GM20431 (cell line): Measurements from ENCODE around the gene PHGDH.

Source experiments
- in situ Hi-C: fragments of 300-500 bp; cut with MseI, MboI; formaldehyde crosslinking; loops from one replicate; pipeline ENCODE4 v1.15.0; 2020; ENCODE audit warnings: low sequenced_read_pairs; ENCODE audit not compliant: unreplicated experiment

The PHGDH gene

DNA sequence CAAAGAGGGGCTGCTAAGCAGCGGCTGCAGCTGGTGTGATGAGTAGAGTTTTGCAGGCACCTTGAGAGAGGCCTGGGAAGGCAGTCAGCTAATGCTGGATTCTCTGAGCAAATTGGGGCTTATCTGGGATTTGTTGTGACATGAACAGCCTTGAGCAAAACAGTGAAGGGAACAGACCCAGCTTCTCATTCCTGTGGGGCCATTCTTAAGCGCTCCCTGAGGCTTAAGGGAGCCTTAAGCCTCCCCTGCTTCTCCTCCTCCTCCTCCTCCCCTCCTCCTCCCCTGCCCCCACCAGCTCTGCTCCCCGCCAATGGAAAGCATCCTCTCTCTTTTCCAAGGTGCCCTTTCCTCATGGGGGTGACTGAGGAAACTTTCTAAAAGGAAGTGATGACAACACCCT is 35.7 kb downstream of the PHGDH start:
- in situ Hi-C loops: no loop called here

DNA sequence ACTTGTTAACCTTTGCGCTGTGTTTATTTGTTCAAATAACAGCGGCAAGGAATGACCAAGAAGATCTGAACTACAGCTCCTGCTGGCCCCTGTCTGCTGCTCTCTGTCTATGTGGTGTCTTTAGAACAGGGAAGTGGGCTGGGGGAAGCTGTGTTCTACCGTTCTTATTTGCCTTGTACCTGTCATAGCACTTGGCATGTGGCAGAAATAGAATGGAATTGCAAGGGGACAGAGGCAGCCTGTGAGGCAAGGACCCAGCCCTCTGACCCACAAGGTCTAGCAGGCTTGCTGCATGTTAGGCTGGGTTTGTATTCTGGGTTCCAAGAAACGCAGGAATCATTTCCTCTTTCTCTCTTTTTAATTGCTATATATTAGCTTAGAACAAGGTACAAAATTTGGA is 36.3 kb downstream of the PHGDH start:
- in situ Hi-C loops: no loop called here

DNA sequence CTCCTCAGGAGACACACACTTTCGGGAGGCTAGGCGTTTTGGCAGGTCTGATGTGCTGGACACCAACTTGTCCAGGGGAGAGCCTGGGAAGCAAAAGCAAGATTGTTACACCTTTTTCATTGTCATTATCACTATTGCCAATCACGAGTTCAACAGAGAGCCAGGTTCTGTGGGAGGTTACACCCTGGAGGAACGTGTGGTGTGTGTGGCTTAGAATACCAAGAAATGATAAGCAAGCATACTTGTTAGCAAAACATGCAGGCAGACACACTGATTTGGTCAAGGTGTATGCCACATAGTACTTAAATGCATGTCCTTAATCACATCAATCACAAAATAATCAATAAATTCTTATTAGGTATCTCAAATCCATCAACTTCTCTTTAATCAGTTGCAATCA is 40.9 kb downstream of the PHGDH start:
- in situ Hi-C loops: no loop called here

DNA sequence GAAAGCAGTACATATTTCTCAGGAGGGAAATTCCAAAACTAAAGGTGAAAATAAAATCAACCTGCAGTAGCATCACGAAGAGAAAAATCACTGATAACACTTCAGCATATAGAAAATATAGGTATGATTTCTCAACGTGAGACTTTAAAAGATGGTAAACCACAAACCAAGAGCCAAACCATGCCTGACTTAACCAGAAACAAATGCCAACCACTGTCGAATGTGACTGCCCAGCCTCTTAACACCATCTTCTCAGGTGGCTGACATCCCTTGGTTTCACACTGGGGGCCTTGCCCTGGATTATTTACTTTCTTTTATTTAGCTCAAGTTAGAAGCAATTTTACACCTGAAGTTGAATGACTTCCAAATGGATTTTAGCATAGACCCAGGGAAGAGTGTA is 46.9 kb downstream of the PHGDH start:
- in situ Hi-C loops: no loop called here

DNA sequence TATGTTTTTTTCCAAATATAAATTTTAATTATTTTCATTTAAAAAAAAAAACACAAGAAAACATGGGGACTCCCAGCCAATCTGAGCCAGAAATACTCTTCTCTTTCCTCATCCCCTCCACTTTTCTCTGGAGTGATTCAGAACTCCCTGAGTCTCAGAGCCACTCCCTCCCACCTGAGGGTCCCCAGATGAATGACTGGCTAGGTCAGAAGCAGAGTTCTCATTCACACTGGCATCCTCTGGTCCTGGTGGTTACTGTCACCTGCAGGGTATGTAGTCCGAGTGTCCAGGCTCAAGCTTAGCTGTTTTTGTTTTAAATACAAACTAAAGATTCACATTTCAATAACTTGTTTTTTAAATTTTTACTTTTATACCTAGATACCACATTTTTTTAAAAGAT is 50.7 kb downstream of the PHGDH start:
- in situ Hi-C loops: no loop called here

DNA sequence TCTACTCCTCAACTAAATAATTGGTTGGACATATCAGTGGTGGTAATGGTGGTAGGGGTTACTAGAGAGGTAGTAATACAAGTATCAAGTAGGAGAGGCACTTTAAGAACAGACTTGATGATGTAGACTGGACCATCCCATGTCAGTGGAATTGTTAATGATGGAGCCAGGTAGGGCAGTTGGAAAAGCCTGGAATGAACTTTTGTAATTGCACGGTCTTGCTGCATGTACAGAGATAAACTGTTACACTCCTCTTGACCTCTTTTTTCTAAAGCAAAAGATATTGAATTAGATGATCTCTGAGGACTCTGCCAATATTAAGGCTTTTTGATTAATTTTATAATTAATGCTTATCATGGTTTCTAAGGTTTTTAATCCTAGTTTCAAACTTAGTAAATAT is 51.2 kb downstream of the PHGDH start:
- in situ Hi-C loops: no loop called here

DNA sequence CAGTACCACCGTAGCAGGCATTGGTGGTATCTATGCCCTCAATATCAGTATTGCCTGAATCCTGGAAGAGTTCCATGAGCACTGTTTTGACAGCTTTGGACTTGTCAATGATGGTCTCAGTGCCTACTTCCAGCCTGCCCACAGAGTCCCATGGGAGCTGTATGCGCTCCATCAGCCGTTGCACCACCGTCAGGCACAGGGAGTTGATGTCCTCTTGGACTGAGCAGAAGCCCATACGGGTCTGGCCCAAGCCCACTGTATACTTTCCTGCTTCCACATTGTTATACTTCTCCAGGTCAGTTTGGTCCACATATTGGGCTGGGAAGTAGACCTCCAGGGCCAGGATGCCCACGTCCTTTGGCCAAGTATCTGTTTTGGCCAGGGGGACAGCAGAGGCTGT is 52.5 kb downstream of the PHGDH start:
- in situ Hi-C loops: no loop called here

DNA sequence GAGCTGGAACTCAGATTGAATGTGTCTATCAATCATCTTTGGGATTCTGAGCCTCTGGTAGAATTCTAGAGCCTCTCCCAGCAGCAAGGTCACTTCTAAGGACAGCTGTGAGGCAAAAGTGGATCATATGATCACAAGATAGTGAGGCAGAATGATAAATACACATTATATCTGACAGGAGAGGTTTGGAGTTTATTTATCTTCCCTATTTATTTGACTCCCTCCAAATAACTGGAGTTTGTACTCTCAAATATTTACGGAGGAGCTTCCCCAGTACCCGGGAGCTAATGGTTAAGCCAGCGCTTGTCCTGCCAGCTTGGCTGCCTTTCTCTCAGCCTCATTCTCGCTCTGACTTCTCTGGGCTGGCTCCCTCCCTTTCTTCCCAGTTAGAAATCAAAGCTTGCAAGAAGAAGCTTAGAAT is 54.6 kb downstream of the PHGDH start:
- in situ Hi-C loops: no loop called here

DNA sequence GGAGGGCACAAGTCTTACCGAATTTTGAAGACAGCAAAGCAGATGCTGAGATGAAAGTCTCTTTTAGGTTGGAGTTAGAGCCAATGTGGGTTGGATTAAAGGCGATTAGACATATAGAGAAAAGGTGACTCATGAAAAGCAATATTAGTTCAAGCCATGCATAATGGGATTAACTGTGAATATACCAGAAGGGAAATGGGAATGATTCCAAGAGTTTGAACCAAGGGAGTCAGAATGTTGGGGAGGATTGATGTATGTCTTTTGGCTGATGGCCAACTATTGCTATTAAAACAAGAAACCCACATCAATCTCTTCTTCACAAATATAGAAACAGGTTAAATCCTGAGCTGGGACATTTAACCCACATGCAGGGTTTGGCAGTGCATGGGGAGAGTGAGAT is 55.8 kb downstream of the PHGDH start:
- in situ Hi-C loops: no loop called here

DNA sequence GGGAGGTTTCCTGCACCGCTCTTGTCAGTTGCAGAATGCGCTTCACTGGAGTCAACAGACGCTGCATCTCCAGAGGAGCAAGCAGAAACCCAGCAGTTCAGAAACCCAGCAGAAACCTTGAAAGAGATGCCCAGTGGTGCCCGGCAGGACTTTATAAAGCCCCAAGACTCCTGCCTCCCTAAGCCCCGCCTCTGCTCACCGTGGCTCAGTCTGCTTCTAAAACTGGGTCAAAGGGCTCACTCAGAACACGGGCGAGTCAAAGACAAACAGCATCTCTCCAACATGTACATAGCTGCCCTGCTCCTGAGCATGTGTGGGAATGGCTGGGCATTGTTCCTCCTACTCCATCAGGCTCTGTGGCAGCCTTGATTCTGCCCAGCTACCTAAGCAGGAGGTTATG is 57.0 kb downstream of the PHGDH start, which contains the start of gene HMGCS2:
TSS of gene HMGCS2 (minus strand) at position 128 of the 400 bp plus-strand sequence. CDS start at position 67, 61 bp downstream.
- in situ Hi-C loops: no loop called here

DNA sequence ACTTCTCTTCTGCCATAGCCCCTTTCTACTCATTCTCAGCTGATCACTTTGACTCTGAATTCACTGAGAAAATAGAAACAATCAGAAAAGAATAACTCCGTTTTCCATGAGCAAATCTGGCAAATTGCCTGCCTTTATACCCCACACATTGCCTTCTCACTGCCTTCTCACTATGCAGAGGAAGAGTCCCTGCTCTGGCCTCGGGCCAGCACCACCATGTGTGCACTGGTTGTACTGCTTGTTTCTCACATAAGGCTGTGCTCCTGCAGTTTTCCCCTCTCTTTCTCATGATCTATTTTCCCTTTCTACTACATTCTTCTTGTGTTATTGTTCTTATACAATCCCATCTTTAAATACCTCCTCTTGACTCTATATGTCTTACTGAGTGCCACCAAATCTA is 59.3 kb downstream of the PHGDH start:
- in situ Hi-C loops: no loop called here

DNA sequence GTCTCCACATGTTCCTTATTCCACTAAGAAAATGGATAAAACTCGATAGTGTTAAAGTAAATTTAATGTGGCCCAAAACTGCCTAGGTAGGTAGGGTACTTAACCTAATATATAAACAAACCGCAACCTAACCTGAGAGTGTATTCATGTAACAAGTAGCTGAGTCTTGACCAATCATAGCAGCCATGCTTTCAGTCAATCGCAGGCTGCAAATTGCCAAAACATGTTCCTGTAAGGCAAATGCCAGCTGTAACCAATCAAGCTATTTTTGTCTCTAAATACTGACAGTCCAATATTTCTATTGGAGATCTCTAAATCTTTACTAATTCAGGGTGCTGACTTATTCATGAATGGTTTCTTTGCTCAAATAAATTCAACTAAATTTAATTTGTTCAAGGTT is 60.0 kb downstream of the PHGDH start:
- in situ Hi-C loops: no loop called here

DNA sequence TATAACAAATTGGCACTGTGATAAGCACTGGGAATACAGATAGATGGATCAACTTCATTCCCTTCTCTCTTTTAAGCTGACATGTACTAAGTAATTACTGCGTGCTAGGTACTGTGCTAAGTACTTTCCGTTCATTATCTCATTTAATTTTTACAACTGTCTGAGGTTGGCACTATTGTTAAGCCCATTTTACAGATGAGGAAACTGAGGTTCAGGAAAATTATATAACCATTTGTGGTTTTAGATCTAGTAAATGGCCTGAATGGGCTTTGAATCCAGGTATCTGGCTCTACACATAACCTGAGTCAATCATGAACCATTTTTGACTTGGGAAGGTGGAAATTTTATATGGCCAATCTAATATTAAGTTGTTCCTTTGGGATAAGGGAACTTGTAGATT is 60.6 kb downstream of the PHGDH start:
- in situ Hi-C loops: no loop called here

DNA sequence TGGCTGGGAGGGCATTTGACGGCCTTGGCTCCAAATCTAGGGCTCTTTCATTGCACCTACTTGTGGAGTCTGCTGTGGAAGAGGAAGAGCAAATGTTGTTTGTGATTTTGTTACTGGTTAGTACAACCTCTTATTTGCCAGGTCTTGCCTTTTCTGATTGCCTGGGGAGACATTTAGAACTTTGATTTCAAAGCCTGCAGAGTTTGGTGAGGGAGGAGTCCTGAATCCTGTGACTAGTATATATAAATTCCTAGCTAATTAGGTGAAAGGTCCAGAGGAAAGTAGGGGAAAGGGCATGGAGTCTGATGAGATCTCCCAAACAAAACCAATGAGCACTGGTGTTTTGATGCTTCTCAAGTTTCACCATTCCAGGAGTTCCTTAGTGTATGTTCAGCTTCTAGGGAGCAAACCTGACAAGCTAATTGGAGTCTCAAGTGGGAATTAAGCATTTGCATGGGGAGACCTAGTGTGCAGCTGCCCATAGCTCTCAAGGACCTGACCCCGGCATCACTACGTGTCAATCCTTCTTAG is 62.0 kb downstream of the PHGDH start:
- in situ Hi-C loops: no loop called here

DNA sequence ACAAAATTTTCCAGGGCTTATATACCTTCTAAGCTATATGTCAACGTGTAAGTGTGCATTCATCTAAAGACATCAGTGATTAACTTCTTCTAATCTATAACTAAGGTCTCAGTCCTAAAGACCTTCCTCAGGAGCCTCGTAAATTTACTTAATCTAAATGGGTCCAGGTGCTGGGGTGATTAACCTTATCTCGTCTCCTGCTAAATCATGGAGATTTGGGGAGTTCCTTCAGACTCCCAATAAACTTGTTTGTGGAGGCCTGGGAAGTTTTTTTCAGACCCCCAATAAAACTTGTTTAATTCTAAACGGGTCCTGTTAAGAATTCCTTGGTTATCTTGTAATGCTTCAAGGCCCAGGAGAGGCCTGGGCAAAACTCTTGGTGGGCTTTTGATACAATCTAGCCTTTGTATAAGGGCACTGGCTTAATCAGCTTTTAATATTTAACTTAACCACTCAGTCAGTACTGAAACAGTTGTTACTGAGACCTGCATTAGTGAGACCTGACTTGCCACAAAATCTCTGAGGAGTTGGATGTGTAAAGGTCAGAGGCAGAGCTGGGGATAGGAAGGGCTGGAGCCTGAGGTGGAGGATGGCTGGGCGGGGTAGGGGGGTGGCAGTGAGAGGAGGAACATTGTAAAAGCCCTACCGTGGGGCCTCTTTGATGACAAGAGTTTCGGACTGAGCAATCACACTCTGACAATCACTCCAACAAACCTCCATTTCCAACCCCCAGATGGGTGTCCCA is 63.2 kb downstream of the PHGDH start:
- in situ Hi-C loops: no loop called here

DNA sequence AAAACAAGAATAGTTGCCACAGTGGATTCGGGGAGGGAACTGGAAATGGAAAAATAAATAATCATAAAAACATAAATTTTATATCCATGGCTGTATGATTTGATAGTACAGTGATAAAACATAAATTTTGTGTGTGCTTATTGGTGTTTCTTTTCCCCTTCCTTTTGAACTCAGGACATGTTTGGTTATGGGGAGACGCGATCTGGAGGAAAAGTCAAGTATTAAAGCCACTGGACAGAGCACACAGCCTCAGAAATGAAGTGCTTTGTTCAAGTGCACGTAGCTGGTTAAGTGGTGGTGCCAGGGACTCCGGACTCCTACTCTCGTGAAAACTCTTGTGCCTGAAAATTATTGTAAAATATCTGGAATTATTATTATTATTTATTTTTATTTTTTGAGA is 66.6 kb downstream of the PHGDH start:
- in situ Hi-C loops: no loop called here

DNA sequence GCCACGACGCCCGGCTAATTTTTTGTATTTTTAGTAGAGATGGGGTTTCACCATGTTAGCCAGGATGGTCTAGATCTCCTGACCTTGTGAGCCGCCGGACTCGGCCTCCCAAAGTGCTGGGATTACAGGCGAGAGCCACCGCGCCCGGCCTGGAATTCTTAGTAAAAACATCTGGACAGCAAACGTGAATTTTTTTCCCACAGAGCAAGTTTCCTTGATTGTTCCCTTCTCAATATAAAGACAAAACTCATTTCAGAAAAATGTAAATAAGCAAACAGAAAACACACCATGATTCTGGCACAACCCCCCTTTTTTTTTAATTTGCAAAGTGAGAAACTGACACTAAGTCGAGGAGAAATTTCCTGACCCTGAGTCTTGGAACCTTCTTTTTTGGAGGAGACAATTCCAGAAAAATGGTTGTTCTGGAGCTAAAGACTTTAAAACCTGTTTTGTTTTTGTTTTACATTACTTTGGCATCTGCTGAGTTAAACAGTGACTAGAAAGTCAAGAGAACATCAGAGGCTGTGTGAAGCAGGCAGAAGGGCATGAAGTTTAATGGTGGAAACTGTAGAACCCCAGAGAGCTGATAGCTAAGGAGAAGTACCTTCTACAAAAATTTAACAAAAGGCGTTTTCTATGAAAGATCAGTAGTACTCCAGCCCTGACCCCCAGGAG is 67.3 kb downstream of the PHGDH start:
- in situ Hi-C loops: no loop called here

DNA sequence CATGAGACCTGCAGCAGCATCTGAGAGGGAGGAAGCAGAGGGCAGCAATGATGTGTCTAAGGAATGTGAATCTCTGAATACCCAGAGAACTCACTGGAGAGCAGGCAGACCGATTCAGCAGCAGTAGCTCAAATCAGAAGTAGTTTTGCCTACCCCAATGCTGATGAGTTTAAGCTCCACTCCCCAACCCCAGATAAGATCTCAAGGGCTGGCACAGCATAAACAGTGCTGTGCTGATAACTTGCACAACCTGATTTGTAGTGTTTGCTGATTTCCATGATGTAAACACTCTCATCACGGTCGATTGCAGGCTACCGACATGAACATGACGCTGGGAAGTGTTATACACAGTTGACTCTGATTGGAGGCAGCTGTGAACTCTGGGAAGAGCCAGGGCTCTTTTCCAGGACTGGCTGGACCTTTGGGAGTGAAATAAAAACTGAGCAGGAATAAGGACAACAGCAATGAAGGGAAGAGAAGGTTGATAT is 68.2 kb downstream of the PHGDH start:
- in situ Hi-C loops: no loop called here

DNA sequence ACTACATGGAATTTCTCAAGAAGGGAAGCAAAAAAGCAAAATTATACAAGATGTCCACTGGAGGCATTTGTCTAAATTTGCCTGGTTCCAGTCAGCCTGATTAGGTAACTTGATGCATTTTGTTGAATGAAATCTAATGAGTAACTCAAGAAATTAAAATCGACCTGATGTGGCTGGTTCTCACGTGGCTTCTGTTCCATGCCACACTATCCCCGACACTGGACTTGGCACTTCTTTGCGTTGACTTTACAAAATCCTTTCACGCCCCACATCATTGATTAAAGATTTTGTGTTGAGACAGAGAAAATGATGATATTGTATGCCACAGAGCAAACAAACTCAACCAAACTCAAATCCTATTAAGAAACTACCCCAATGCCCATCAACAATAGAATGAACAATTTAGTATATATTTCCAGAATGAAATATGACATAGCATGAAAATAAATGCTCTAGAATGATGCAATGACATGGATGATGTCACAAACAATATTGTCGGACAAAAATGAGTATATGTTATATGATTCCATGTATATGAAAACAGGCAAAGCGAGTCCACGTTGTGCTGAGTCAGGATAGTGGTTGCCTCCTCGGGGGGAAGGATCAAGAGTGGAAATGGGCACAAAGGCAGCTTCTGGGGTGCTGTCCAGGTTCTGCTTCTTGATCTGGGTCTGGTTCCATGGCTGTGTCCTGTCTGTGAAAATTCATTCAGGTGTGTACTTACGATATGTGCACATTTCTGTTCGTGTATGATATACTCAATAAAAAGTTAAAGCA is 69.9 kb downstream of the PHGDH start:
- in situ Hi-C loops: no loop called here

DNA sequence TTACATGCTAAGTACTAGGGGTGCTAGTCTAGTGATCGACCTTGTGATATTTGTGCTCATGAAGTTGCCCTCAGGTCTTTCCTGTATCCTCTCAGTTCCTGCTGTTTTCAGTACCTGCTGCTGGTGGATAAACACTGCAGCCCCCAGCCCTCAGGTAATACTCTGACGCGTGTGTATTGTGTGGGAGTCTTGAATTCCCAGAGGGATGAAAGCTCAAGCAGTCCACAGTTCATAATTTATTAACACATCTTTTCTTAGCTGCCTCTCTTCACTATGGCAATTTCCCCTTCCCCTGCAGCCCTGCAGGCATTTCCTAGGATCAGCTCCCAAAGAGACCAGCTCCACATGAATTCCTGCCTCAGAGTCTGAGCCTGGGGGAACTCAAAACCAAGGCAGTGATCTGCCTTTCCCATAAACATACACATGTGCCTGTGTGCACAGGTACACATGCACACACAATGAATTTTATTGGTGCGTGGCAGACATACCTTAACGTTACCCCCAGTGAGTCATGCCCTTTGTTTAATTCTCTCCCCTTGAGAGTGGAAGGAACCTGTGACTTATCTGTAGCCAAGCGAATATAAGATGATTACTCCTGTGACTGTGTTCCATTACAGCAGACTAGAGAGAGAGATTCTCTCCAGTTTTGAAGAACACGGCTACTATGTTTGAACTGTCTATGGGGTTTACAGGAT is 71.0 kb downstream of the PHGDH start:
- in situ Hi-C loops: no loop called here
